ENCODE results near the gene GUCY1B1.

Gene GUCY1B1

DNA sequence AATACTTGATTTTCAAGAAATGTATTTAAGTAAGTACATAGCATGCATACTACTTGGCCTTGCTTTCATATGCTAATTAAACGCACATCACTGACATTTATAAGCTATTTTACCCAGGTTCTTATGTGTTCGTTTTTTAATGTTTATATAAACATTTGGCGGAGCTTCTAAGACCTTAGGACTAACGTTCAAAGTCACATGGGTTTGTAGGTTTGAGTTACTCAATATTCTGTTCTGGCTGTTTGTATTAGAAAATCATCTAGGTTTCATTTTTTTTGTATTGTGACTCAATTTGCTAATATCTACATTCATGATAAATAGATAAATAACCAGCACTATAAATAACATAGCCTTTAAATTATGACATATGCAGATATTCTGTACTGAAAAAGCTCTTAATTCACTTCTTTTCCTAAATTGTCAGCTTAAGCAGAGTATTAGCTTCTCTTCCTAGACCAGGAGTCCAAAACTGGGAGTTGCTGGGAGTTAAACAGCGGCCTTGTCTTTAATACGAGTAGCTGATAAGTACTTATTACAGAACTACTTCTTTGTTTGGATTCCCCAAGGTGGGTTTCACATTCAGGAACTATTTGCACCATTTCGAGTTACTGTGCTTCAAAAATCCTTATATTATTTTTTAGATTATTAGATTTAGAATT lies 42.0 kb downstream of the GUCY1B1 start:
- DNase-seq (ENCODE audit: low read depth), result no peak

GRCh38 chr4:155802190-155802959 lies 43.6 kb downstream of the GUCY1B1 start:
- no peak for DNase-seq (ENCODE audit: low read depth)

GRCh38 chr4:155805016-155805415 lies 46.2 kb downstream of the GUCY1B1 start:
- no peak for DNase-seq (ENCODE audit: low read depth)

- DNase-seq (ENCODE audit: low read depth), result no peak
Observed at GRCh38 chr4:155807021-155807420, 48.2 kb downstream of the GUCY1B1 start.

- DNase-seq (ENCODE audit: low read depth), result no peak
Observed at GRCh38 chr4:155809835-155810234, 51.0 kb downstream of the GUCY1B1 start.

DNA sequence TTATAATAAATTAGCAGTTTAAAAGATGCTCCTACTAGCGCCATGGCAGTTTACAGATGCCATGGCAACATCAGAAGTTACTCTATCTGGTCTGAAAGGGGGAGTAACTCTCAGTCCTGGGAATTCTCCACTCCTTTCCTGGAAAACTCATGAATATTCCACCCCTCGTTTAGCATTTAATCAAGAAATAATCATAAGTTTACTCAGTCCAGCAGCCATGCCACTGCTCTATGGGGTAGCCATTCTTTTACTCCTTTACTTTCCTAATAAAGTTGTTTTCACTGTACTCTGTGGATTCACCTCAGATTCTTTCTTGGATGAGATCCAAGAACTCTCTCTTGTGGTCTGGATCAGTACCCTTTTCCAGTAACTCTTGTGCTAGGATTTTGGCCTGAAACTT lies 52.3 kb downstream of the GUCY1B1 start:
- DNase-seq (ENCODE audit: low read depth), result no peak

DNA sequence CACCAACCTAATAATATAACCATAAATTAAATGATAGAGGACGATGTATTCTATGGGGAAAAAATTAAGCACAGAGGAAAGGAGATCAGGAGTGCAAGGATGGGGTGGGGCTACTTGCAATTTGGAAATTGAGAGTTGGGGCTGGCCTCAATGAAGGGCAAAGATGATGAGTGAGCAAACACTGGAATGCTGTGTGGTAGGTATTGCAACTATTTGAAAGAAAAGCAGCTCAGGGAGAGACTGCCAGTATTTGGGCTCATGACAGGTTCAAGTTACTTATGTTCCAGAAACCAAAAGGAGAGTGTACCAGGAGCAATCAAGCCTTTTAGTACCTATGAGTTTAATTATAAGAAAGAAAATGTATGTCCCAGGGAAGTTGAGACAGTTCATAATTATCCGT lies 59.8 kb downstream of the GUCY1B1 start:
- DNase-seq (ENCODE audit: low read depth), result no peak

GRCh38 chr4:155819066-155819465 lies 60.2 kb downstream of the GUCY1B1 start:
- DNase-seq (ENCODE audit: low read depth), result no peak

DNA sequence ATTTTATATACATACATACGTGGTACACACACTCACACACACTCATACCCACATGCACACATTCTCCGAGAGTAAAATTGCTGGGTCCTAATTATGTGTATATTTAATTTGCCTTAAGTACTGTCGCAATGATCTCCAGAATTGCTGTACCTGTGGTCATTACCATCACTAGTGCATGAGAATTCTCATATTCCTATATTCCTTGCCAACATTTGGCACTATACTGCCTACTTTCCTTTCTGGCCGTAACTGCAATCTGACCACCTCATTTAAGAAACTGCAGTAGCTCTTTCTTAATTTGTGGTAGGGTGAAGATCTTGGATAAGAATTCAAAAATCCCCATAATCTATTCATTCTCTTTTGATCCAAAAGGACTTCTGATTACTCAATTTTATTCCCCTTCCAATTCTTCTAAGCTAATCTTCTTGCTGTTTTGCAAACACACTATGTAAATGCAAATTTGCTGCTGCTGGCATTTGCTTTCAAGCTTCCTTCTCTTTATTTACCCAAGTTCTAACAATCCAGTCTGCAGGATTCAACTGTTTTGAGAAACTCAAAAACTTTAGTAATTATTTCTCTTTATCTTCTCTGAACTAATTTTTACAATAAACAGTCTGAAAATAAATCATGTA lies 62.2 kb downstream of the GUCY1B1 start:
- DNase-seq (ENCODE audit: low read depth), result no peak

- DNase-seq (ENCODE audit: low read depth), result no peak
Observed at GRCh38 chr4:155822572-155822971, 63.8 kb downstream of the GUCY1B1 start.

DNA sequence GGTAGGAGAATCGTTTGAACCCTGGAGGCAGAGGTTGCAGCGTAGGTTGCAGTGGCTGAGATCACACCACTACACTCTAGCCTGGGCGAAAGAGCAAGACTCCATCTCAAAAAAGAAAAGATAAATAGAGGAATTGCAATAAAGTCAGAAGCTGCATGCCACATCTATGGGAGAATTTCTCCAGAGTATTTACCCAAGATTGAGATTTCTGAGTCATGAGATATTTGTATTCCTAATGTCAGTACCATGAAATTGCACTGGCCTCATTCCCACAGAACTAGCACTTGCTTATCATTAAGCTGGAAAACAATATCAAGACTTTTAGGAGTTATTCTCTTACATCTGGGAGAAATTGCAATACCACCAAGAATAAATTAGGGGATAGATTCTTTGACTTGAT lies 69.8 kb downstream of the GUCY1B1 start:
- DNase-seq (ENCODE audit: low read depth), result no peak

DNA sequence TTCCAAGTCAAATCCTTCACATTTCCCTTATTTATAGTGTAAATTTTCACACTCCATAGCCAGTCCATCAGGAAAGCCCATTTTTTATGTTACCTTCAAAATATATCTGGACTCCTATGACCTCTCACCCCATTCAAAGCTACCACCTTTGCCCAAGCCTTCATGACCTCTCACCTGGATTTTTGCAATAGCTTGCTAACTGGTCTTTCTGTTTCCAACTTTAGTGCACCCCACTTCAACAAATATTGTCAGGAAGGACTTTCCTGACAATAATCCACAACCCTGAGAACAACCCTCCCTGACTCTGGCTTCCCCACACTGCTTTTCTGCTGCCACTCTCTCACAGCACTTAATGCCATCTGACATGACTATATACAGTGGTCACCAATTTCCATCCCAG lies 73.8 kb downstream of the GUCY1B1 start:
- no peak for DNase-seq (ENCODE audit: low read depth)

DNA sequence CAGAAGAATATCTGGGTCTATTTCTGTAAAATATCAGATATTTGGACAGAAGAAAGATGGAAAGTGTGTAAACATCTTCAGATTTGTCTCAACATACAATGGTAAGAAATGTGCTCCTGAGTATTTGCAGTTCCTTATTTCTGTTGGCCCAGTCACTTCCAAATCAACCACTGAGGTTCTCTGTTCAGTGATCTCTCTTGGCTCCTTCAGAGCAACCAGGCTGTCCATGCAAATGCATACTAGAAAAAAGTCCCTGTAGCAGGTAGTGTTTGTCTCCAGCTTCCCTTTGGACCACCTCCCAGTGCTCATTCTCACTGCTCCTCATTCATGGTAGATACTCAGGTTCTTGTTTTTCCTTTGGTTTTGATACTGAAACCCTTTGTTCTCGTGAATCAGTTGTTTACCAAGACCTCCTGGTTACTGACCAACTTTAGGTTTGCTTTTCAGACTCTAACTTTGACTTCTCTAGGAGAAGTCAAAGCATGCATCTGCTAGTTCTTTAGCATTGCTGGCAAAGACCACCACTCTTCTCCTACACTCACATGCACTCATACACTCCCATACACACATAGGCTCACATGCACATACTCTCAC lies 78.5 kb downstream of the GUCY1B1 start:
- no peak for DNase-seq (ENCODE audit: low read depth)

- no peak for DNase-seq (ENCODE audit: low read depth)
Observed at GRCh38 chr4:155842080-155842479, 83.3 kb downstream of the GUCY1B1 start.

DNA sequence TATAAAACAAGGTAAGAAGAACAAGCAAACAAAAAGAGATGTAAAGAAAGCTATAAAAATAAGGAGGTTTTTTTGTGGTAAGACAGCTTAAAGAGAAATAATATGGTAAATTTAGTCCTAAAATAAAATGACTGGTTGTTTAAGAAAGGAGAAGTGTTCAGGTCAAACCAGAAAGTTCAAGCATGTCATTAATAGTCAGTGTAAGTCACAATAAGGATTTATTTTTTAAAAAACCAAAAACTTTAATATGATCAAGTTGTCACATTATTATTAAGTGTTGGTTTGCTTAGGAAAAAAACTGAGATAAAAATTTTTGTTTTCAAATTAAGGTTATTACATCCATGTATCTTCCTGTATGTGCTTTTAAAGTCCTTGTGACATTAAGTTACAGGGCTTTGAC lies 88.1 kb downstream of the GUCY1B1 start:
- no peak for DNase-seq (ENCODE audit: low read depth)

DNA sequence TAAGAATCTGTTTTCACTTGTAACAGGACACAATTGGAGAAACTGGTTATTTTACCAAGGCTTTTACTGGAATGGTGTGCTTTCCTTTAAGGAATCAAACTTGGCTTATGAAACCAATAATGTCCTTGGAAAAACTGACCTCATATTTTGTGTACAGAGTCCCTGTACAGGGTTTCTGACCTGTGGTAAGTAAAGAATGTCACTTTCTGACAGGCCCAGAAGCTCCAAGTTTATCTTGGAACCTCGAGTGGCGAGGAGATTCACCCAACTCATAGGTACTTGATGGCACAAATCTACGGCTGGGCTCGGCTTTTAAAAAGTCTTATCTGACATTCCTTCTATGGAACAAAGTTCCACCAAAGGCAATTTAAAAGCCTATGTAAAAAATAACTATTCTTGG lies 90.2 kb downstream of the GUCY1B1 start:
- no peak for DNase-seq (ENCODE audit: low read depth)

DNA sequence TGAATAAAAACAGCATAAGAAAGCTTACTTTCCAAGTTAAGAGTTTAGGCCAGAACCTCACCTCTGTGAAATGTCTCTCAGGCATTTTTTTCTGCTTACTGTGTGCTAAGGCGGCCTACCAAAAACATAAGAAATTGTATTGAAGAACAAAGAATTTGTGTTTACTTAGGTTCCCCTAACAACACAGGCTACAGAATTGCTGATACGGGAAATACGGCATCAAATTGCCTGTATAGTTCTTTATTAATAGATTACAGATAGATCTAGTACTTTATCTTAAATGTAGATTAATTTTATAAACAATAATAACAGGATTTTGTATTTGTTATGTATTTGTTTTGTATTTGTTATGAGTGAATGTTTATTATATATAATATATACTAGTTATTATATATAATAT lies 94.4 kb downstream of the GUCY1B1 start:
- DNase-seq (ENCODE audit: low read depth), result no peak

- no peak for DNase-seq (ENCODE audit: low read depth)
Observed at GRCh38 chr4:155854582-155855226, 95.9 kb downstream of the GUCY1B1 start.

- no peak for DNase-seq (ENCODE audit: low read depth)
Observed at GRCh38 chr4:155855897-155856296, 97.1 kb downstream of the GUCY1B1 start.

Measured in activated T-helper 9 cell treated with anti-CD3 and anti-CD28 coated beads, Interleukin-2, amount 50 U/mL, for 16 hours (primary cell).